Suprapubic skin (tissue), 4 donors: Measurements from ENCODE around the gene SKI. TPM values are rescaled to one million over a fixed set of nuclear protein-coding genes. Genes with fewer than 3 reads are reported as not detected.

ENCODE experiments used
- DNase-seq, 2 donors: peaks; one replicate each; pipeline ENCODE4 v3.0.0-alpha.2; 2019; ENCODE audit warnings: low spot score in 2 of 2
- H3K27ac ChIP-seq: fragments of 200-600 bp; sonication (generic); one replicate; pipeline ENCODE4 v1.5.1; 2019
- H3K27me3 ChIP-seq: fragments of 200-600 bp; sonication (generic); one replicate; pipeline ENCODE4 v1.5.1; 2019
- H3K36me3 ChIP-seq: fragments of 200-600 bp; sonication (generic); one replicate; pipeline ENCODE4 v1.5.1; 2019
- H3K4me1 ChIP-seq: fragments of 200-600 bp; sonication (generic); one replicate; pipeline ENCODE4 v1.5.1; 2019
- H3K4me3 ChIP-seq: fragments of 200-600 bp; sonication (generic); one replicate; pipeline ENCODE4 v1.5.1; 2019; ENCODE audit warnings: mild to moderate bottlenecking
- H3K9me3 ChIP-seq: fragments of 200-600 bp; sonication (generic); one replicate; pipeline ENCODE4 v1.5.1; 2019
- CTCF ChIP-seq, 2 donors: fragments of 200-600 bp in 1 of 2; fragments of 450-650 bp in 1 of 2; sonication (generic) in 1 of 2; IDR thresholded peaks; one replicate each; pipeline ENCODE4 v1.5.1; 2016 to 2019; ENCODE audit warnings: antibody characterized with exemption in 2 of 2, mild to moderate bottlenecking in 1 of 2, moderate library complexity in 1 of 2
- EP300 ChIP-seq: sonication (generic); formaldehyde crosslinking; IDR thresholded peaks from one replicate; pipeline ENCODE4 v1.6.1; 2017; ENCODE audit warnings: antibody characterized with exemption
- POLR2A ChIP-seq, 2 donors: fragments of 450-650 bp; IDR thresholded peaks; one replicate each; pipeline ENCODE4 v1.6.1; 2017; ENCODE audit warnings: antibody characterized with exemption in 2 of 2, mild to moderate bottlenecking in 2 of 2, moderate library complexity in 2 of 2
- POLR2AphosphoS5 ChIP-seq, 3 donors: sonication (generic); formaldehyde crosslinking; IDR thresholded peaks; one replicate each; pipeline ENCODE4 v1.6.1; 2017; ENCODE audit warnings: antibody characterized with exemption in 3 of 3
- WGBS: methylation state at CpG from one replicate; pipeline ENCODE4 v1.1.5; 2018; 5-methylcytosine and 5-hydroxymethylcytosine counted together
- total RNA-seq, 4 donors: library from RNA; depleted of rRNA; stranded (reverse); fragments of >200 nt; gene quantifications; one replicate each; pipeline ENCODE4 v1.1.0, GENCODE V29; 2016

Gene SKI
- total RNA-seq, 4 donors from 2014 or later, result 51.8 to 91.2 (median 68.1) TPM

DNA sequence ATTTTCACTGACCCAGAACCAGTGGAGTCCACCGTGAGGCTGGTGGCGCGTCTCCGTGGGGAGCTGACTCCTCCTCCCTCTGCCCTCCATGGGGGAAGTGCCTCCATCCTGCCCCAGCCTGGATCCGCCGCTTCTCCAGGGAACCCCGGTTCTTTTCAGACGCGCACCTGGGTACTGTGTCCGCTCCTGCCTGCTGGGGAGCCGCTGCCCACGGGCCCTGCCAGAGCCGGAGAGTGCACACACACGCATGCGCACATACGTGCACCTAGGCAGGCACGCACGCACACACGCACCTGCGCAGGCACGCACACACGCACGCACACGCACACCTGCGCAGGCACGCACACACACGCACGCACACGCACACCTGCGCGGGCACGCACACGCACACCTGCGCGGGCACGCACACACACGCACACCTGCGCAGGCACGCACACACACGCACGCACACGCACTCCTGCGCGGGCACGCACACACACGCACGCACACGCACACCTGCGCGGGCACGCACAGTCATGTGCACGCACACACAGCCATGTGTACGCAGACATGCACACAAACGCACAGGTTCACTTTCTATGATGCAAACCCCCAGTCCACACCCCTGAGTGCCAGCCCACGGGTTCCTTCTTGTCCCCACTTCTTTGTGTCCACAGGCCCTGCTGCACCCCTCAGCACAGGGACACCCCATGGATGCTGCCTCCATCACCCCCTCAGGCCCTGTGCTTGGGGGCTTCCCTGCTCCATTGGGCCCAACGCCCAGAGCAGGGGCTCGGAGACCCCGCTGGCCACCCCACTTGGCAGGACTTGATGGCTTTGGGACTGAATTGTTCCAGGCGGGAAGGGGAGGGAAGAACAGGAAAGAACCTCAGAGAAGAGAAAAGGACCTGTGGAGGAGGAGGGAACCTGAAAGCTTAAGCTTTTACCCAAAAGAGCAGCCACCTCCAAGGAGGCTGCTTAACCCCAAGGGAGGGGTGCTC is 120.5 kb downstream of the SKI start:
- no peaks in the 10 kb centered on the region for H3K36me3 ChIP-seq
- peak in 1 of 2 donors; percentile 57 for DNase-seq
- WGBS, result 84% methylated on average over 53 of the region's 59 CpGs
- H3K27me3 ChIP-seq, result no peaks in the 10 kb centered on the region
- TF ChIP-seq EP300, result no peak
- no peak for TF ChIP-seq POLR2A (IDR thresholded peaks at IDR 0.05)
- no peak for TF ChIP-seq CTCF (IDR thresholded peaks at IDR 0.05)
- no peak for TF ChIP-seq POLR2AphosphoS5 (IDR thresholded peaks at IDR 0.05)
- peaks cover 20% of the 10 kb centered on the region for H3K4me1 ChIP-seq
- H3K9me3 ChIP-seq, result no peaks in the 10 kb centered on the region
- H3K27ac ChIP-seq, result no peak overlapping the region
- H3K4me3 ChIP-seq, result no peak overlapping the region

- Histone ChIP-seq H3K4me1 (peaks cover 13% of the 10 kb centered on the region), H3K27me3 (no peaks in the 10 kb centered on the region), H3K27ac (no peak overlapping the region), H3K4me3 (no peak overlapping the region), H3K36me3 (no peaks in the 10 kb centered on the region), H3K9me3 (no peaks in the 10 kb centered on the region)
- 92% methylated on average over 9 of the region's 9 CpGs for WGBS
- DNase-seq, result peak; percentile 31 to 66
- TF ChIP-seq POLR2A (IDR thresholded peaks at IDR 0.05), result no peak
- TF ChIP-seq POLR2AphosphoS5 (IDR thresholded peaks at IDR 0.05), result no peak
- TF ChIP-seq CTCF (IDR thresholded peaks at IDR 0.05), result no peak
- no peak for TF ChIP-seq EP300
Measured at GRCh38 chr1:2349806-2350205, 121.7 kb downstream of the SKI start.

- DNase-seq, result peak in 1 of 2 donors; percentile 45
- TF ChIP-seq POLR2A (IDR thresholded peaks at IDR 0.05) (no peak), EP300 (no peak), POLR2AphosphoS5 (IDR thresholded peaks at IDR 0.05) (no peak), CTCF (IDR thresholded peaks at IDR 0.05) (no peak)
- peaks cover 13% of the 10 kb centered on the region for H3K4me1 ChIP-seq
- 91% methylated on average over 8 of the region's 10 CpGs for WGBS
- no peaks in the 10 kb centered on the region for H3K9me3 ChIP-seq
- no peak overlapping the region for H3K27ac ChIP-seq
- H3K36me3 ChIP-seq, result no peaks in the 10 kb centered on the region
- H3K4me3 ChIP-seq, result no peak overlapping the region
- no peaks in the 10 kb centered on the region for H3K27me3 ChIP-seq
Measured at GRCh38 chr1:2350501-2350900, 122.4 kb downstream of the SKI start.

- whole genome bisulfite sequencing, result 92% methylated on average over 16 of the region's 31 CpGs
Measured at GRCh38 chr1:2350911-2351655, 123.0 kb downstream of the SKI start.

More at GRCh38 chr1:2350911-2351655, 123.0 kb downstream of the SKI start:
- Histone ChIP-seq H3K4me1 (peaks cover 13% of the 10 kb centered on the region), H3K4me3 (no peak overlapping the region), H3K27me3 (no peaks in the 10 kb centered on the region), H3K9me3 (no peaks in the 10 kb centered on the region), H3K36me3 (no peaks in the 10 kb centered on the region), H3K27ac (no peak overlapping the region)
- TF ChIP-seq POLR2A (IDR thresholded peaks at IDR 0.05), result no peak
- TF ChIP-seq POLR2AphosphoS5 (IDR thresholded peaks at IDR 0.05), result no peak
- no peak for TF ChIP-seq CTCF (IDR thresholded peaks at IDR 0.05)
- TF ChIP-seq EP300, result no peak
- peak in 1 of 2 donors; percentile 54 for DNase-seq
